GM18508 (cell line): Measurements from ENCODE around the gene GNL2.
"Not testable (repeated sequence)": the region's sequence is repeated elsewhere in the genome, so short reads cannot be mapped to it uniquely, and the experiment has no call there.

ENCODE experiments used
- ATAC-seq: cut with Tn5 transposase; IDR thresholded peaks from one replicate; pipeline ENCODE4 v1.9.1; 2021; ENCODE audit warnings: moderate number of reproducible peaks; ENCODE audit not compliant: insufficient read depth, unreplicated experiment

GNL2 gene

DNA sequence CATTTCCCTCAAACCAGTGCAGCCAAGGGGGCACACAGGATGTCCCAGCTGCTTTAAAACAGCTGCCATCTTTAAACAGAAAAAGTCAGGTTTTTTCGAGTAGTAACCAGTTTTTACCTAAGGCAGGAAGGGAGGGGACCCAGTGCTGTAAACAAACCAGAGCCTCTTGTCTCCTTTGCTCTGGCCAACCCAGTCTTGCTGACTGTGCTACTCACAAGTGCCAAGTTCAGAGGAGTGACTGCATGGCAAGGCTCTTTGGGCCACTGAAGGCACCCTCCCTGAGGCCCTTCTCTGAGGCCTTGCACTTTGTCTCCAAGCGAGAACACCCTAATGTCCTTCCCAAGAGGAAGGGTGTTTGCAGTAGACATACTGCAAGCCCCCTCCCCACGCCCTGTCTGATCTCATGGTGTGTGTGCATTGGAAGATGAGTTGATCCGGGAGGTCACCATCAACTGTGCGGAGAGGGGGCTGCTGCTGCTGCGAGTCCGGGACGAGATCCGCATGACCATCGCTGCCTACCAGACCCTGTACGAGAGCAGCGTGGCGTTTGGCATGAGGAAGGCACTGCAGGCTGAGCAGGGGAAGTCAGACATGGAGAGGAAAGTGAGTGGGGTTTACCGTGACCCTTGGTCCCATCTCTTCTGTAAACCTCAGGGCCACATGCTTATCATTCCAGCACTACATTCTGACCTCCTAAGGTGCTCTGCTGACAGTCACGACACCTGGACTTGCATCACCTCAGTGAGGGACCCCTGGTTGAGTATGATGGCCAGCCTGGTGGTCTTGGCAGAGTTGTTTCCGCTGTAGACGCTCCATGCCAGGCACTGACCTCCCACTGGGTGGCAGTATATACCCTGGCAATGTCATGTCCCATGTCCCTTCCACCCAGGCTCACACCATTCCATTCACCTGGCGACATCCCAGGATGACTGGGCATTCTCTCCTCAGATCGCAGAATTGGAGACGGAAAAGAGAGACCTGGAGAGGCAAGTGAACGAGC, 34.3 kb downstream of the GNL2 start:
- ATAC-seq = no peak

DNA sequence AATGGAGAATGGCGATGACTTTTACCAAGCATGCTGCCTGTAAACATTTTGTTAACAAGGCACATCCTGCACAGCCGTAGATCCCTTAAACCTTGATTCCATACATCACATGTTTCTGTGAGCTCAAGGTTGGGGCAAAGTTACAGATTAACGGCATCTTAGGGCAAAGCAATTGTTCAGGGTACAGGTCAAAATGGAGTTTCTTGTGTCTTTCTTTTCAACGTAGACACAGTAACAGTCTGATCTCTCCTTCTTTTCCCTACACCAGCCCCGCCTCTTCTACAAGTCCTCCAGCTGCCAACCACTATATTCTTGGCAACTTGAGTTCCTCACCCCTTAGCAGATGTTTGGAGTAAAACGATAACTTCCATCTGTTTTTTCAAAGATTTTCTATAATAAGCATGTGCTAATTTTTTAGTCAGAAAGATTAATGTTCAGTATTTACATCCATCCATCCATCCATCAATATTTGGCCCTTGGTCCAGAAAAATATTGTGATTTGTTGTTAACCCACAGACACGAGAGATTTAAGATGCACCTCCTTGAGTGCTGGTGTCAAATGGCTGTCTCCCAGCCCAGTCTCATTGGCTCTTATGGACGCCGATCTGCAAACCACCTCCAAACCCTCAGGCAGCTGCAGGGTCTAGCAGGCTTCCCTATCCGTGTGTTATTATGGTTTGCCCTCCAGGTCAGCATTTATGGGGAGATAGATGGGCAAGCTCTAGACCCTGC, 35.2 kb downstream of the GNL2 start:
- ATAC-seq = no peak

DNA sequence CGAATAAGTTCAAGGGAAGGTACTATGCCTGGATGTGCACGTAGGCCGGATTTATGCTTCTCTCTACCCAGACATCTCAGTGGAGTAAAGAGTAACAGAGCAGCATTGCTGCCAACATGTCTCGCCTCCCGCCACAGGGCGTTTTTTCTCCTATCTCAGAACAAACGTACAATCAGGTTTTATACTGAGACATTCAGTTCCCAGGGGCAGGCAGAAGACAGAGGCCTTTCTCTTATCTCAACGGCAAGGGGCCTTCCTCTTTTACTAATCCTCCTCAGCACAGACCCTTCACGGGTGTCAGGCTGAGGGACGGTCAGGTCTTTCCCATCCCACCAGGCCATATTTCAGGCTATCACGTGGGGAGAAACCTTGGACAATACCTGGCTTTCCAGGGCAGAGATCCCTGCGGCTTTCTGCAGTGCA, 35.8 kb downstream of the GNL2 start:
- ATAC-seq = not testable (repeated sequence)

DNA sequence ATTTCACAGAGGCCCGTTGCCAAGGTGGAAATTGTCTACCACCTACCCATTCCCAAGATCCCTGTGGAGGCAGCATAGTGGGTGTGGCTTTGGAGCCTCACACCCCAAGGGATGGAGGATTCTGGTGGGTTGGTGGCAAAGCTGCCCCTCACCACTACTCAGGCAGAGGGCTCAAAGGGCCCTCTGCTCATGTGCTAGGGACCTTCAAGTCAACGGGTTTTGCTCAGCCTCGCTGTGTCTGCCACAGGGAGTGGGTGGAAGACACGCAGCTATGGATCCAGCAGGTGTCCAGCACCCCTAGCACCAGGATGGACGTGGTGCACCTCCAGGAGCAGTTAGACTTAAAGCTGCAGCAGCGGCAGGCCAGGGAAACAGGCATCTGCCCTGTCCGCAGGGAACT, 36.7 kb downstream of the GNL2 start:
- ATAC-seq = no peak

DNA sequence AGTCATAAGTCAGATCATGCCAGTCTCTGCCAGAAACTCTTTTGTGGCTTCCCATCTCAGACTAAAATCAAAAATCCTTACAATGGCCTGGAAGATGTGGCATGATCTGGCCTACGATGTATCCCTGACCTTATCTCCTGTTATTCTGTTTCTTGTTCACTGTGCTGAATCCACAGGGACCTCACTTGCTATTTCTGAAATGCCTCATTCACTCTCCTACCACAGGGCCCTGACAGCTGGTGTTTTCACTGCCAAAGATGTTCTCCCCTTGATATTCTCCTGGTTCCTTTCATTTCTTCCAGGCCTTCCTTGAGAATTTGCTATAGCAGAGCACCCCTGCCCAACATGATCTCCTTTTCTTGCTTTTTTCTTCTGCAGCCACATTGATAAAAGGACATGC, 37.3 kb downstream of the GNL2 start:
- ATAC-seq = no peak

DNA sequence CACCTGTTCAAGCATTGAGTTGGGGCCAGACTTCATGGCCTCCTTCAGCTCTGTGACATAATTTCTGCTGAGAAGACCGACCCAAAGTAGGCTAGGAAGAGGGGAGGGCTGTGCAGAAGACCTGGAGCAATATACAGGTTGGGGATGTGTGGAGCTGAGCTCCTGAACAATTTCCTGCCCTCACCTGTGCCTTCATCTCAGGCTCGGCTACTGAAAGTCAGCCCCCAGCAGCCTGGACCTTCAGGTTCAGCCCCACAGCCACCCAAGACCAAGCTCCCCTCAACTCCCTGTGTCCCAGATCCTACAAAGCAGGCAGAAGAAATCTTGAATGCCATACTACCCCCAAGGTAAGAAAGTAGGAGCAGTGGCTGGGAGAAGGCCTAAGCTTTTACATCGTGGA, 38.3 kb downstream of the GNL2 start:
- ATAC-seq = no peak

DNA sequence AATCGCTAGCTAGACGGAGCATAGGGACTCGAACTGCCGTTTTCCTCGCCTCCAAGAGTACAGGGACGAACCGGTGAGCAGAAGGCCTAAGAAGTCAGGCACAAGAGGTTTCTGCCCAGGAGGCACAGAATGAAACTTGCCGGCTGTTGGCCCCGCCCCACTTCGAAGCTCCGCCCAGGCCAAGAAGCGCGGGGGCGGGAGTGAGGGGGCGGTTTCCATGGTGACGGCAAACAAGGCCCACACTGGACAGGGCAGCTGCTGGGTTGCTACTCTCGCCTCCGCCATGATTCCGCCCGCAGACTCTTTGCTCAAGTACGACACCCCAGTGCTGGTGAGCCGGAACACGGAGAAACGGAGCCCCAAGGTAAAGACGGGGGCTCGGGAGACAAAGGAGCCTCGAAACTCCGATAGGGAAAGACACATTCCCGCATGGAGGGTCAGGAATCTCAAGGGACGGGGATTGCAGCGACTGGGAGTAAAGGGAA, 39.0 kb downstream of the GNL2 start, which contains the start of gene DNALI1:
TSS of gene DNALI1 (plus strand) at position 229 of the 485 bp plus-strand sequence. CDS start at position 284, 55 bp downstream.
- ATAC-seq = no peak

DNA sequence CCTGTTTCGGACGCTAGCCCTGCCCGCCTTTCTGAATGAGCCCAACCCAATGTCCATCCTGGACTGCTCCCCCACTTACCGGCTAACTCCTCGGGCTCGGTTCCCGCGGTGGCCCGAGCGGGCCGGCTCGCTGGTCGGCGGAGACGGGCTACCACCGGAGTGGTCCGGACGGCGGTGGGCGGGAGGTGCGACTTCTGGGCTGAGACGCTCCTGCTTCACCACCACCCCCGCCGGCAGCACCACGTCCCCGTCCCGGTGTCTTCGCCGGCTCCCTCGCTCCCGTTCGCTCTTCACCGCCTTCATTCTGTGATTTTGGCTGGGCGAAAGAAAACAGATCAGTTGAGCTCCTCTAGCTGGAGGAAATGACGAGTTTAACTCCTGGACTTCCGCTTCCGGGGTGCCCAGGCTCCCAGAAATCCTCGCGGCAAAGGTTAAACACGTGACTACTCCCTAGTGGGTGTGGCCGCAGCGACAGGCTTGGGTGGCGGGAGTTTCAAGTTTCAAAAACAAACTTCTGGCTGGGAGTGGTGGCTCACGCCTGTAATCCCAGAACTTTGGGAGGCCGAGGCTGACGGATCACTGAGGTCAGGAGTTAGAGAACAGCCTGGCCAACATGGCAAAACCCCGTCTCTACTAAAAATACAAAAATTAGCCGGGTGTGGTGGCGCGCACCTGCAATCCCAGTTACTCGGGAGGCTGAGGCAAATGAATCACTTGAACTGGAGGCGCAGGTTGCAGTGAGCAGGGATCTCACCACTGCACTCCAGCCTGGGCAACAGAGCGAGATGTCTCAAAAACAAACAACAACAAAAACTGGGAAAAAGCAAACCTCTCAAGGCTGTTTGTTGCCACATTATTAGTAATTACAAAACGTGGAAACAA, 41.6 kb downstream of the GNL2 start, which contains the start of gene SNIP1:
TSS of gene SNIP1 (minus strand) at position 367 of the 882 bp plus-strand sequence. CDS start at position 303, 64 bp downstream.
- no peak for ATAC-seq

DNA sequence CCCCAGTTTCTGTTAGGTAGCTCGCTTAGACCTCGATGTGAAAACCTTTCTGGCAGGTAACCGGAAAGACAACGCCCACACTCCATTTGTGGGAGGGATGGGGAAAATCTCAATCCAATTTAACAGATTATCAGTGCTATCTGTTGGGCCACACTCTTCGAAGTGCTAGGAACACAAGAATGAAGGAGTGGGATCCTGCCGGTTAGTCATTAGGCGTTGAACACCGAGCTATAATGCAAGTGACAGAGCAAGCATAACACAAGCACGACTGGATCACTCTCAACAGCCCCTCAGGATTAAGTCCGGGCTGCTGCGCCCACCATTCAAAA, 42.2 kb downstream of the GNL2 start:
- no peak for ATAC-seq

DNA sequence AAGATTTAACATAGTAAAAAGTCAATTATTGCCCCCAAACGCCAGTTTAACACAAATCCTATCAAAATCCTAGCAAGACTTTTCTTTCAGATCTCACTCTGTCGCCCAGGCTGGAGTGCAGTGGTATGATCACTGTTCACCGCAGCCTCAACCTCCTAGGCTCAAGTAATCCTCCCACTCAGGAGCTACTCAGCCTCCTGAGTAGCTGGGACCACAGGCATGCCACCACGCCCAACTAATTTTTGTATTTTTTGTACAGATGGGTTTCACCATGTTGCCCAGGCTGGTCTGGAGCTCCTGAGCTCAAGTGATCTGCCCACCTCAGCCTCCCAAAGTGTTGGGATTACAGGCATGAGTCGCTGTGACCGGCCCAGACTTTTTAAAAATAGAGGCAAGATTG, 46.4 kb downstream of the GNL2 start:
- ATAC-seq = no peak

DNA sequence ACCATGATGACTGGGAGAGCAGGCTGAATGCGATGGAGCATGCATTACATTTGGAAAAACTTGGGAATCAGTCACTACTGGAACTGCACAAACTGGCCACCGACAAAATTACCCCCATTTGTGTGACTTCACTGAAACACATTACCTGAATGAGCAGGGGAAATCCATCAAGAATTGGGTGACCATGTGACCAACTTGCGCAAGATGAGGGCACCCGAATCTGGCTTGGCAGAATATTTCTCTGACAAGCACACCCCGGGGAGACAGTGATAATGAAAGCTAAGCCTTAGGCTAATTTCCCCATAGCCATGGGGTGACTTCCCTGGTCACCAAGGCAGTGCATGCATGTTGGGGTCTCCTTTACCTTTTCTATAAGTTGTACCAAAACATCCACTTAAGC, 50.7 kb downstream of the GNL2 start:
- no peak for ATAC-seq

DNA sequence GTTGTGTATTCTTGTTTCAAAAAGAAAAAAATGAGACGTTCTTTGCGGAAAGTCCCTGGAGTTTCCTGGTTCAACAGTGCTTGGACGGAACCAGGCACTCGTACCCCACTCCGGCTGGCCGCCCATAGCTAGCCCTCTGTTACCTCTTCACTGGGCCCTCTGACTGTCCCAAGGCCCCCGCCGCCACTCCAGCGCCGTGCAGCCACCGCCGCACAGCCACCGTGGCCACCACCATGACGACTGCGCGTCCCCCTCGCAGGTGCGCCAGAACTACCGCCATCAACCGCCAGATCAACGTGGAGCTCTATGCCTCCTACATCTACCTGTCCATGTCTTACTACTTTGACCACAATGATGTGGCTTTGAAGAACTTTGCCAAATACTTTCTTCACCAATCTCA, 51.2 kb downstream of the GNL2 start:
- ATAC-seq = no peak

DNA sequence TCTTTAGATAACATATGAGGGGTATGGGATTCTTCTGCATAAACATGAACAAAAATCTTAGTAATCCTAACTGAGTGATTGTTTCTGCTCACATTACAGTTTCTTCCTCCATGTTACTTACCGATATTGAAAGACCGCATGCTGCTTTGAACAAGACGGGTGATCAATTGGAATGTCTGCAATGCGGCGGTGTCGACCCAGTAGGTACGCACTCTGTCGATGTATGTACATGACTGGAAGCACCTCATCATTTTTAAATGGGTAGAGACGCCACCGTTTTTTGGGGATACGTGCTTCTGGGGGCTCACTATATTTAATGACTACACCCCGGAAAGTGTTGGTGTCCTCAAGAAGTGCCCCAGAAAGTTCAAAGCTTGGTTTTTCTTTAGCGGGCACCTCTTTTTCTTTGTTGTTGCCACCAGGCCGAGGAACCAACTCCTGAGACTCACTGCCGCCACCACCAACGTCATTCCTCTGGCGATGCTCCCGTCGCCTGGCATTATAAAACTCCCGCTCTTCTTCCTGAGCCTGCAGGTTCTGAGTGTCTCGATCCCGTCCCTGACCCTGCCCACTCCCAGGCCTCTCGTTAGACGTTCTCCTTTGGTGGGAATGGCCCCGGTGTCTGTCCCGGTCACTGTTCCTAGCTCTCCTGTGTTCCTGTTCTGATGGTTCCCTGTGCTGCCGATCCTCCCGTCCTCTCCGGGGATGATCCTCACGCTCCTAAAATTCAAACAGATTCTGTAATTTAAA, 55.5 kb downstream of the GNL2 start:
- no peak for ATAC-seq

DNA sequence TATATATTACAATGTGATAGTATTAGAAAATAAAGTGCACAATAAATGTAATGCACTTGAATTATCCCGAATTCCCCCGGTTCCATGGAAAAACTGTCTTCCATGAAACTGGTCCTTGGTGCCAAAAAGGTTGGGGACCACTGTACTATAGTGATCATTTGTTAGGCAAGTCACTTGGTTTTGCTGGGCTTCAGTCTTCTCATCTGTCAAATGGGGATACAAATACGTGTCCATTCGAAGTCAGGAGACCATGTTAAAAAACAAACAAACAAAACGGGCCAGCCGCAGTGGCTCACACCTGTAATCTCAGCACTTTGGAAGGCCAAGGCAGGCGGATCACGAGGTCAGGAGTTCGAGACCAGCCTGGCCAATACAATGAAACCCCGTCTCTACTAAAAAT, 56.6 kb downstream of the GNL2 start:
- not testable (repeated sequence) for ATAC-seq

DNA sequence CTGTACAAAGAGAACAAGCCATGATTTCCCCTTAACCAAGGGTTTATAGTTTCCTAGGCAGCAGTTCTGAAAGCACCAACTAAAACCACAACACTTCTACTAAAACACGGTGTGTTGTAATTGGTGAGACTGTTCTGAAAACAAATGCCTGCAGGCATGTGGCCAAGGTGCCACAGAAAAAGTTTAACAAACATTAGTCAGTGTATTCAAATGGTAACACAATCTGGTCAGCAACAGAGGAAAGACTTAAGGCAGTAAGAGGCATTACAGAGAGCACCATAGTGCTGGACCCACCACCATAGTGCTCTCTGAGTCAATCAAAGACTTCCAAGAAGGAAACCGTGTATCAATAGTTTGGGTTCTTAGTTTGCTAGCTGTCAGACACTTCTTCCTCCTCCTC, 58.4 kb downstream of the GNL2 start:
- ATAC-seq = no peak

DNA sequence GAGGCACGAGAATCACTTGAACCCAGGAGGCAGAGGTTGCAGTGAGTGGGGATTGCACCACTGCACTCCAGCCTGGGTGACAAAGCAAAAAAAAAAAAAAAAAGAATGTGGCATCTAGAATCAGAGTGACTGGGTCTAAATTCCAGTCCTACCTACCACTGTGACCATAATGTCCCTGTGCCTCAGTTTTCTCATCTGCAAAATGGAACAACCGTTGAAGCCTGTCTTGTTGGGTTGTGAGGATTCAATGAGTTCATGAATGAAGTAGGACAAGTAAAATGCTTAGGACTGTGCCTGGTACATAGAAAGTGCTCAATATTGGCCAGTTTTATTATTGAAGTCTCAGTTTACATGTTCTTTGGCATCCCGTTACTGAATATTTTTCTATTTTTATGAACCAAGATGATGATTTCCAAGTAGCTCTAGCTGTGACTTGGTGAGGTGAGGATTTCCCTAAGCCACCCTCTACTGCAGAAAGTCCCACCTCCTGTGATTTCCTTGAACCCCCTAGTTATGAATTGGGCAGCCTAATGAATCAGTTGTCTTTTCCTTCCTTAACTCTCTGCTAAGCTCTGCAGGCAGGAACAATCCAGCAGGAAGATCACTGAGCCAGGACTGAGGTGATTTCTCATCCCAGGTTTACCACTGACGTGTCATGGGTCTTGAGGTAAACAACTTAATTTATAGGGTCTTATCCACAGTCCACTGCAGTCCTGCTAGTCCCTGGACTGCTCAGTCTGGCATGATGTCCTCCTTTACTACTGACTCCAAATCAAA, 62.2 kb downstream of the GNL2 start:
- no peak for ATAC-seq

DNA sequence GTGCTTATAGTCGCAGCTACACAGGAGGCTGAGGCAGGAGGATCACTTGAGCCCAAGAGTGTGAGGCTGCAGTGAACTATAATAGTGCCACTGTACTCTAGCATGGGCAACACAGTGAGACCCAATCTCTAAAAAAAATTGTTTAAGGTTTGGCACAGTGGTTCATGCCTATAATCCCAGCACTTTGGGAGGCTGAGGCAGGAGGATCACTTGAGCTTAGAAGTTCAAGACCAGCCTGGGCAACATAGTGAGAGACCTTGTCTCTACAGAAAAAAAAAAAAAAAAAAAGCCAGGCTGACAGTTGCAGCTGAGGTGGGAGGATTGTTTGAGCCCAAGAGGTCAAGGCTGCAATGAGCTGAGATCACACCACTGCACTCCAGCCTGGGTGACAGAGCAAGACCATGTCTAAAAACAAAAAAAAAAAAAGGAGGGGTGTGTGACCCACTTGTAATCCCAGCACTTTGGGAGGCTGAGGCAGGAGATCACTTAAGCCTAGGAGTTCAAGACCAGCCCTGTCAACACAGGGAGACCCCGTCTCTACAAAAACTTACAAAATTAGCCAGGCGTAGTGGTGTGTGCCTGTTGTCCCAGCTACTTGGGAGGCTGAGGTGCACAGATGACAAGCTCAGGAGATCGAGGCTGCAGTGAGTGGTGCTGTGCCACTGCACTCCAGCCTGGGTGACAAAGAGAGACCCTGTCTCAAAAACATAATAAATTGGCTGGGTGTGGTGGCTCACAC, 63.1 kb downstream of the GNL2 start:
- not testable (repeated sequence) for ATAC-seq

DNA sequence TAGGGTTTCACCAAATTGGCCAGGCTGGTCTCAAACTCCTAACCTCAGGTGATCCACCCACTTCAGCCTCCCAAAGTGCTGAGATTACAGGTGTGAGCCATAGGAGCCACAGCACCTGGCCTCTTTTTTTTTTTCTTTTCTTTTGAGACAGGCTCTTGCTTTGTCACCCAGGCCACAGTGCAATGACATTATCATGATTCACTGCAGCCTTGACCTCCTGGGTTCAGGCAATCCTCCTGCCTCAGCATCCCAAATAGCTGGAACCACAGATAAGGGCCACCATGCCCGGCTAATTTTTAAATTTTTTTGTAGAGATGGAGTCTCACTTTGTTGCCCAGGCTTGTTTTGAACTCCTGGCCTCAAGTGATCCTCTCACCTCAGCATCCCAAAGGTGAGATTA, 65.8 kb downstream of the GNL2 start:
- ATAC-seq = not testable (repeated sequence)
